Ecto neural progenitor cell (in vitro differentiated cells): ENCODE data around the gene PUSL1.
A peak's percentile ranks its signal among the peaks of the same experiment; 100 is the strongest.

Experiments
- DNase-seq: peaks from one replicate; pipeline ENCODE4 v3.0.0-alpha.2; 2018; ENCODE audit warnings: low spot score

Gene PUSL1

GRCh38 chr1:1280782-1281481 is 27.5 kb upstream of the PUSL1 start:
- DNase-seq = no peak

DNA sequence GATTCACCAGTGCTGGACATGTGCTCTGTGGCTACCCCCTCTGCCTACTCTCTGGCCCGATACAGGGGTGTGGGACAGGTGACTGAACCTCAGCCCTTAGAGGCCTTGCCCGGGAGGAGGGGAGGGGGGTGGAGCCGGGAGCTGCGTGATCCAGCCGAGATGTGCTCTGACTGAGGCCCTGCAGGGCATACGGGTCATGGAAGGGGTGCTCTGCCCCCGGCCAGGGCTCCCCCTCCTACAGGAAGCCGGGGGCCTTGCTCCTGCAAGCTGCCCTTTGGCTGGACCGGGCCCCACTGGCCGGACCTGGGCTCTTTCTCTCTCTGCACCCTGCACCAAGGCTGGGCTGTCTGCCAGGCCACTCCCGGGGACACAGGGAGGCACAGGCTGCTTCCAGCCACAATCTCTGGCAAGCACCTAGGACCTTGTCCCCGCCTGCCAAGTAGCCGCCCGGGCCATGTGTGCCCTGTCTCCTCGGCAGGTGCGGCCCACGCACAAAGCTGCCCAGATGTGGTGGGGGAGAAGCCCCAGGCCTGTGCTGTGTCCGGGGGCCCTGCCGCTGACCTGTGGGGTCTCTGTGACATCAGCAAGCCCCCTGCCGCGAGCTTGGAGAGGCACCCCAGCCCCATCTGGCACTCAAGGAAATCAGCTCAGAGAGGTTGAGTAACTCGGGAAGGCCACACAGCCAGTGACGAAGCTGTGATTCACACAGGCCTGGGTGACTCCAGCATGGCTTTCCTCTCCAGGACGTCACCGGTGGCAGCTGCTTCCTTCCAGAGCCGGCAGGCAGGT is 26.7 kb upstream of the PUSL1 start:
- no peak for DNase-seq

- DNase-seq = no peak
Observed at GRCh38 chr1:1282998-1283397, 25.4 kb upstream of the PUSL1 start.

- DNase-seq = peak; percentile 57
Observed at GRCh38 chr1:1283821-1284220, 24.6 kb upstream of the PUSL1 start.

GRCh38 chr1:1284221-1285101 is 23.9 kb upstream of the PUSL1 start:
- no peak for DNase-seq

GRCh38 chr1:1285102-1285571 is 23.3 kb upstream of the PUSL1 start:
- peak; percentile 57 for DNase-seq

DNA sequence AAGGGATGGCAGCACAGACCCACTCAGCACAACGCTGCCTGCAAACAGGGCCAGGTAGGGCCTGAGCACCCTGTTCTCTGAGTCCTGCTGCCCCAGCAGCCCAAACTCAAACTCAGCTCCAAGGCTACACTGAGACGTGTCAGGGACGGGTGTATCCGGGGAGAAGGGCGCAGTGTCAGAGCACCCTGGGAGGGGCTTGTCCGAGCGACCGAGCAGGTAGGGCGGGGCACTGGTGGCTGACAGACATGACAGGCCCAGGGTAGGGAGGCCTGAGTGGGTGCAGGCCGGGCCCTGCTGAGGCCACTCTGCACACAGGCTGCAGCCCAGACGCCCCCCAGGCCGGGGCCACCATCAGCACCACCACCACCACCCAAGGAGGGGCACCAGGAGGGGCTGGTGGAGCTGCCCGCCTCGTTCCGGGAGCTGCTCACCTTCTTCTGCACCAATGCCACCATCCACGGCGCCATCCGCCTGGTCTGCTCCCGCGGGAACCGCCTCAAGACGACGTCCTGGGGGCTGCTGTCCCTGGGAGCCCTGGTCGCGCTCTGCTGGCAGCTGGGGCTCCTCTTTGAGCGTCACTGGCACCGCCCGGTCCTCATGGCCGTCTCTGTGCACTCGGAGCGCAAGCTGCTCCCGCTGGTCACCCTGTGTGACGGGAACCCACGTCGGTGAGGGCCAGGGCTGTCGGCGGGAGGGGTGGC is 22.6 kb upstream of the PUSL1 start:
- no peak for DNase-seq

GRCh38 chr1:1286313-1287261 is 21.8 kb upstream of the PUSL1 start:
- DNase-seq = no peak

GRCh38 chr1:1287288-1288110 is 20.9 kb upstream of the PUSL1 start:
- DNase-seq = no peak

- DNase-seq = peak; percentile 82
Observed at GRCh38 chr1:1290238-1290731, 18.1 kb upstream of the PUSL1 start.

DNA sequence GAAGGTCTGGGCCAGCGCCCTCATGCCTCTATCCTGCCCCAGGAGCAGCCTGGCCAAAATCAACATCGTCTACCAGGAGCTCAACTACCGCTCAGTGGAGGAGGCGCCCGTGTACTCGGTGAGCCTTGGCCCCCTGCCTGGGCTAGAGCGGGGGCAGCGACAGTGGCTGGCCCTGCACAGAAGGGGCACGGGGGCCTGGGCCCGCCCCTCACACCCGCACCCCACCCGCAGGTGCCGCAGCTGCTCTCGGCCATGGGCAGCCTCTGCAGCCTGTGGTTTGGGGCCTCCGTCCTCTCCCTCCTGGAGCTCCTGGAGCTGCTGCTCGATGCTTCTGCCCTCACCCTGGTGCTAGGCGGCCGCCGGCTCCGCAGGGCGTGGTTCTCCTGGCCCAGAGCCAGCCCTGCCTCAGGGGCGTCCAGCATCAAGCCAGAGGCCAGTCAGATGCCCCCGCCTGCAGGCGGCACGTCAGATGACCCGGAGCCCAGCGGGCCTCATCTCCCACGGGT is 17.3 kb upstream of the PUSL1 start:
- DNase-seq = no peak

- peak; percentile 80 for DNase-seq
Observed at GRCh38 chr1:1291548-1292441, 16.6 kb upstream of the PUSL1 start.

DNA sequence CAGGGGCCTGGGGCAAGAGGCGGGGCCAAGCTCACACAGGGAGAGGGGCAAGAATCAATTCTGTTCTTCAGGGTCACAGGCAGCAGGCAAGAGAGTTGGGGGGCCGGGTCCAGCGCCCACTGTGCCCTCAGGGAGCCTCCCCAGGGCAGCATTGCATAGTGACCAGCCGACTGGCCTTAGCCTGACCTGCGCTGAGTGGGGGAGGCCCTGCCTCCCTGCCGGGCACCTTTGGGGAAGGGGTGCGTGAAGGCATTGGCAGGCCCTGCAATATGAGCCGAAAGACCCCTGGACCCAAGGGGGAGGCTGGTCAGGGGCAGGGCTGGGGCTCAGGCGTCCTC is 16.0 kb upstream of the PUSL1 start:
- no peak for DNase-seq

DNA sequence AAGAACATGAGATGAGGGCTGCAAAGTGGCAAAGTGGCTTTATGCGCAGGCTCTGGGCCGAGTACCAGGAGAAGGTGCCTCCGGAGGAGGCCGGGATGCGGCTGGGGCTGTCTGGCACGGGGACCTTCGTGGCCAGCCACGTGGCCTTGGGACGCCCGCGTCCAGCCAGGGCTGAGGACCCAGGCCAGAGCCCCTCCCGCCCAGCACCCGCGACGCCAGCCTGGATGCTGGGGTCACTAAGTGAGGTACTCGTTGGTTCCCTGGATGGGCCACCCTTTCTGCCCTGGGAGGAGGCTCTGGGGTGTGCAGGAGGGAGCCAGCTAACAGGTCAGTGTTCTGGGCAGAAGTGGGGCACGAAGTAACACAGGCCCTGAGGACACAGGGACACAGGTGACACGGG is 15.5 kb upstream of the PUSL1 start:
- DNase-seq = no peak

- peak; percentile 80 for DNase-seq
Observed at GRCh38 chr1:1293263-1294249, 14.8 kb upstream of the PUSL1 start.

DNA sequence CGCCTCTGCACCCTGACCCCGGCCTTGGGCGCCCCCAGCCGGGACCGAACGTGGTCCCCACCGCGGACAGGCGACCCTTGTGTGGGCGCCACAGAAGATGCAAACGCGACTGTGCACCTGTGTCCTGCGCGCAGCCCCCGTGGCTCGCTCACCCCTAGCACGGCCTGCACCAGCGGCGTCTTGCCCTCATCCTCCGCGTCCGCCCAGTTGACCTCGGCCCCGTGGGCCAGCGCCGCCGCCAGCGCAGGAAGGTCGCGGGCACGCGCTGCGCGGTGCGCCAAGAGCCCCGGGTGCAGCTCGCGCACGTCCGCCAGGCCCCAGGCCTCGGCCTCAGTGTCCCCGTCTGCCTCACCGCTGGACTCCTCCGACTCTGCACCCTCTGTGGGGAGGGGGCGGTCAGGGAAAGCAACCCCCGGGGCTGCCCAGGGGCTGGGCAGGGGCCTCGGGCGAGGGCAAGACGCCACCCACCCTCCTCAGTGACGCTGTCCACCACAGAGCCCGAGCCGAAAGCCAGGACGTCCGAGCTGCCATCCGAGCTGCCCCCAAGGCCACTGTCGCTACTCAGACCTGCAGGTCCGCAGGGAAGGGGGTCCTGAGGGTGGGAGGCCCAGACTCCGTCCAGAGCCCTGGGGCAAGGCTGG is 14.0 kb upstream of the PUSL1 start:
- DNase-seq = no peak
